Sigmoid colon (tissue), 4 donors: ENCODE measurements around the gene RHOJ.

Experiments
- CTCF ChIP-seq, 4 experiments: fragments of 450-650 bp in 3 of 4; fragments of 200-600 bp in 1 of 4; IDR thresholded peaks; one replicate each; pipeline ENCODE4 v1.5.1; 2016 to 2019; ENCODE audit warnings: antibody characterized with exemption in 4 of 4, mild to moderate bottlenecking in 3 of 4, moderate library complexity in 2 of 4
- EP300 ChIP-seq, 4 donors: sonication (generic); formaldehyde crosslinking; IDR thresholded peaks; one replicate each; pipeline ENCODE4 v1.6.1; 2017; ENCODE audit warnings: antibody characterized with exemption in 4 of 4
- POLR2A ChIP-seq, 2 donors: fragments of 450-650 bp; IDR thresholded peaks; one replicate each; pipeline ENCODE4 v1.6.1; 2016; ENCODE audit warnings: antibody characterized with exemption in 2 of 2, mild to moderate bottlenecking in 2 of 2, moderate library complexity in 2 of 2
- POLR2AphosphoS5 ChIP-seq, 4 donors: sonication (generic); formaldehyde crosslinking; IDR thresholded peaks; one replicate each; pipeline ENCODE4 v1.6.1; 2017; ENCODE audit warnings: antibody characterized with exemption in 4 of 4

- TF ChIP-seq POLR2AphosphoS5 (IDR thresholded peaks at IDR 0.05) (peak in 1 of 4 donors; percentile 62), EP300 (IDR thresholded peaks at IDR 0.05) (peak in 1 of 4 donors; percentile 10), CTCF (IDR thresholded peaks at IDR 0.05) (no peak), POLR2A (IDR thresholded peaks at IDR 0.05) (no peak)
These were observed 20.0 kb downstream of the RHOJ start for GRCh38 chr14:63224196-63224595.
